Vagina (tissue), 2 donors: ENCODE data around the gene ZNF862.

ENCODE experiments used
- CTCF ChIP-seq, 3 experiments: fragments of 450-650 bp in 2 of 3; fragments of 200-600 bp in 1 of 3; sonication (generic) in 1 of 3; IDR thresholded peaks; one replicate each; pipeline ENCODE4 v1.5.1; 2017 to 2019; ENCODE audit warnings: antibody characterized with exemption in 3 of 3, mild to moderate bottlenecking in 2 of 3, moderate library complexity in 2 of 3
- POLR2A ChIP-seq, 2 donors: fragments of 450-650 bp; IDR thresholded peaks; one replicate each; pipeline ENCODE4 v1.6.1; 2017; ENCODE audit warnings: antibody characterized with exemption in 2 of 2, mild to moderate bottlenecking in 2 of 2, moderate library complexity in 2 of 2
- POLR2AphosphoS5 ChIP-seq, 2 donors: sonication (generic); formaldehyde crosslinking; IDR thresholded peaks; one replicate each; pipeline ENCODE4 v1.9.0; 2017; ENCODE audit warnings: antibody characterized with exemption in 2 of 2, mild to moderate bottlenecking in 2 of 2, low read depth in 1 of 2; ENCODE audit not compliant: insufficient read depth in 1 of 2

GRCh38 chr7:149816267-149816751, 21.9 kb upstream of the ZNF862 start:
- TF ChIP-seq CTCF (IDR thresholded peaks at IDR 0.05) (no peak), POLR2A (IDR thresholded peaks at IDR 0.05) (no peak), POLR2AphosphoS5 (IDR thresholded peaks at IDR 0.05; ENCODE audit: insufficient read depth in 1 of 2, low read depth in 1 of 2) (no peak)
